ENCODE measurements around the gene KRTAP10-4.
"Not testable (repeated sequence)": the region's sequence is repeated elsewhere in the genome, so short reads cannot be mapped to it uniquely, and the experiment has no call there.

Gene KRTAP10-4

DNA sequence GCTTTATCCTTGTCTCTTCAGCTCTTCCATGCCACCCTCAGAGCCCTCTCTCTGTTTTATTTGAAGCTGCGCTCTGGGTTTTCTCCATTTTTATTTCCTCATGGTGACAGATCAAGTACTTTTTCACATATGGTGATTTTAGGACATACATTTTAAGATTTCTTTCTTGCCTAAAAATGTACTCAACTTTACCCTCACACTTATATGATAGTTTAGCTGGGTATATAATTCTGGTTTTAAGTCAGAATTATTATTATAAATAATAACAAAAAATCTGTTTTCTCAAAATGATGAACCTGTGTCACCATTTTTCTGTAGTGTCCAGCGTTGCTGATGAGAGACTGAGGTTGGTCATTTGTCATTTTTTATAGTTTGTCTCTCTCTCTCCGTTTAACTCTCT lies 7.6 kb downstream of the KRTAP10-4 start:
- DNase-seq, result no peak

- no peak for DNase-seq
Observed at GRCh38 chr21:44582055-44582454, 8.5 kb downstream of the KRTAP10-4 start.

DNA sequence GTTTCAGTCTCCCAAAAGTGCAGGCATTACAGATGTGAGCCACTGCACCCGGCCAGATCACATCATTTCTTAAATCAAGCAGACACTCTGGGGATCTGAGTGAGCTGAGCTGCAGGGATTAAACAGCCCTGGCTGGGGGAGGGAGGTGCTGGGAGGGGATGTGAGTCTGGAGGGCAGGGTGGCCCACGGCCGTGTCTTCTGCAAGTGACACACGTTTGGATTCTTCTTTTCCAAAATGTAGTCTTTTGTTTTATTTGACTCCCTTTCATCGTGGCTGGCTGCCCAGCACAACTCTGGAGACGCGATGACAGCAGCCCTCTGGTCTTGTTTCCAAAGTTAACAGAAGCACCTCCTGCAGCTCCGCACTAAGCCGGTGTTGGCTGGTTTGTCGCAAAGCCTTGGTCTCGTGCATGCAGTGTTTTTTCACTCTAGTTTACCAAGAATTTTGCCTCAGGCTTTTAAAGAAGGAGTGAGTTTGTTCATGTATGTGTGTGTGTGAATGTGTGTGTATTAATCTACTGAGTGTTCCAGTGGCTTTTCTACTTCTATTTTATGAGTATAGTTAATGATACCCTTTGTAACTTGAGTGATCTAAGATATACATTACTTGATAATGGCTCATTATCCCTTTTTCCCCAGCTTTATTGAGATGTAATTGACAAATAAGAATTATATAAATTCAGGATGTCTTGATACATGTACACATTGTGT lies 9.7 kb downstream of the KRTAP10-4 start:
- DNase-seq, result no peak

- DNase-seq, result no peak
Observed at GRCh38 chr21:44583800-44584147, 10.2 kb downstream of the KRTAP10-4 start.

GRCh38 chr21:44585892-44586291 lies 12.4 kb downstream of the KRTAP10-4 start:
- no peak for DNase-seq

GRCh38 chr21:44589094-44589493 lies 15.6 kb downstream of the KRTAP10-4 start:
- DNase-seq, result no peak

DNA sequence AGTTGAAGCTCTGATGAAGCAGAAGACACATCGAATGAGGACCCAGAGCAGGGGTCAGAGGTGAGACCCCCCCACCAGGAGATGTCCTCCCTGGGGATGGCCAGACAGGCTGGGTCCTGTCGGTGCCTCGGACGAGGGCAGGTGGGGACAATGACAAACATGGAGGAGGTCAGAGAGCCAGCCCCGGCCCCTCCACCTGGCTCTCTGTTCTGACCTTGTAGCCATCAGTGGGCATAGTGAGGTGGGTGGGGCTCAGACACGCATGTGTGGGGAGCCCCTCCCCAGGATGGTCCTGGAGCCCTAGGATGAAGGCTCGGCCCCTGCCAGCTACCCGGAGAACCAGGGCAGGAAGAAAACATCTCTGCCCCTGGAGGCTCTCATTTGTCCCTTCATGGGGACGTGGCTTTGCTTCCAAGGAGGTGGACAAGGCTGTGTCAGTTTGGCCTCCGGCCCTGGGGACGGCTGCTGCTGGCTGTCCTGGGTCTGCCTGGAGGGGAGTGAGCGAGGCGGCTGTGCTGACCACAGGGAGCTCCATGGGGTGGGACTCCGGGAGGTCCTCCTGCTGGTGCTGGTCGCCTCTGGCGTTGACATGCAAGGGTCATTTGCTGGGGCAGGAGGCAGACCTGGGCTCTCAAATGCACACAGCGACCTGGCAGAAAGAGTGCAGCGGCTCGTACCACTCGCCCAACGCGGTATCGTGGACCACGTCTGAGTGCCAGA lies 16.2 kb downstream of the KRTAP10-4 start:
- no peak for DNase-seq

DNA sequence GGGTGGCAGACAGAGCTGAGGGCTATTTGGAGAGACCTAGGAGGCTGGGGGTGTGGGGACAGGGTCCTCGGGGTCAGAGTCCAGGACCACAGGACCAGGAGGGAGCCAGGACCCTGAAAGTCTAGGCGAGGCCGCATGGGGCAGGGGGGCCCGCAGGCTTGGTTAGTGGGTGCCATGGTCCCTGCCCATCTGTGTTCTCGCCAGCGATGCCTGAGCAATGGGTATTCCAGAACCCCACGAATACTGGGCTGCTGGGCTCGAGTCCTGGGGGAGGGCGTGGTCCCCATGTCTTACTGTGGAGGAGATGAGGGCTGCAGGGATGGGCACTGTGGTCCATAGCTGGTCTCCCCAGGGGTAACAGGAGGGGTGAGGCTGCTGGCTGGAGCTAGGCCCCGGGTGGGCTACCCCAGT lies 16.8 kb downstream of the KRTAP10-4 start:
- DNase-seq, result no peak

- DNase-seq, result not testable (repeated sequence)
Observed at GRCh38 chr21:44590897-44591800, 17.6 kb downstream of the KRTAP10-4 start.

GRCh38 chr21:44591801-44592130 lies 18.2 kb downstream of the KRTAP10-4 start:
- peak; percentile 12 for DNase-seq

- no peak for DNase-seq
Observed at GRCh38 chr21:44592446-44593311, 19.1 kb downstream of the KRTAP10-4 start, which contains the start of gene KRTAP10-6. KRTAP10-6 (minus strand) TSS chr21:44592505; CDS start chr21:44592484, 21 bp downstream.

- no peak for DNase-seq
Observed at GRCh38 chr21:44593598-44594405, 20.3 kb downstream of the KRTAP10-4 start.

GRCh38 chr21:44594406-44594916 lies 20.9 kb downstream of the KRTAP10-4 start:
- DNase-seq, result no peak

- no peak for DNase-seq
Observed at GRCh38 chr21:44595524-44595923, 22.0 kb downstream of the KRTAP10-4 start.

GRCh38 chr21:44596068-44596725 lies 22.7 kb downstream of the KRTAP10-4 start:
- DNase-seq, result no peak

- no peak for DNase-seq
Observed at GRCh38 chr21:44598061-44598460, 24.5 kb downstream of the KRTAP10-4 start.

GRCh38 chr21:44599264-44600029 lies 25.9 kb downstream of the KRTAP10-4 start:
- no peak for DNase-seq

- not testable (repeated sequence) for DNase-seq
Observed at GRCh38 chr21:44600118-44600978, 26.8 kb downstream of the KRTAP10-4 start, which contains the start of gene KRTAP10-7. KRTAP10-7 (plus strand) TSS chr21:44600597; CDS start chr21:44600622, 25 bp downstream.

- not testable (repeated sequence) for DNase-seq
Observed at GRCh38 chr21:44601091-44601490, 27.6 kb downstream of the KRTAP10-4 start.

All from NCI-H1092 treated with DMSO at 0.1 percent for 48 hours (cell line).